ENCODE data around the gene RPS18.

- TF ChIP-seq CTCF (IDR thresholded peaks at IDR 0.05; ENCODE audit: insufficient read depth, low read depth, low read length), result no peak
- TF ChIP-seq EZH2 (IDR thresholded peaks at IDR 0.05; ENCODE audit: insufficient read depth, low read length), result no peak
Measured at GRCh38 chr6:33243476-33243875, 28.4 kb upstream of the RPS18 start.
